SK-N-MC (cell line): ENCODE data around the gene SAMD11.

ENCODE experiments used
- EZH2 ChIP-seq: fragments of 200-600 bp; sonication (generic); IDR thresholded peaks from one replicate; pipeline ENCODE4 v1.6.1; 2017; ENCODE audit warnings: antibody characterized with exemption
- FOXP2 ChIP-seq: optimal IDR thresholded peaks from 2 replicates; pipeline ENCODE3; 2011; ENCODE audit warnings: mild to moderate bottlenecking, moderate library complexity; ENCODE audit not compliant: insufficient read depth; ENCODE audit errors: extremely low read length, control extremely low read depth
- POLR2AphosphoS5 ChIP-seq: IDR thresholded peaks from 2 replicates; pipeline ENCODE4 v1.6.1; 2012; ENCODE audit warnings: mild to moderate bottlenecking, low read depth, low read length, borderline replicate concordance

GRCh38 chr1:983798-984475 is 60.2 kb downstream of the SAMD11 start:
- TF ChIP-seq EZH2 (no peak), POLR2AphosphoS5 (no peak), FOXP2 (no peak)
